Osteoblast (primary cell): ENCODE measurements around the gene TYMS. TPM values are rescaled to one million over a fixed set of nuclear protein-coding genes. Genes with fewer than 3 reads are reported as not detected.
A peak's percentile ranks its signal among the peaks of the same experiment; 100 is the strongest.

Experiments
- DNase-seq: peaks from one replicate; pipeline ENCODE4 v3.0.0; 2011; ENCODE audit warnings: low spot score, mixed read lengths; ENCODE audit not compliant: insufficient read length; ENCODE audit errors: missing footprints
- H2AFZ ChIP-seq: 2 replicates; pipeline ENCODE4 v1.6.0; 2011; ENCODE audit warnings: mild to moderate bottlenecking, low read length
- H3K27ac ChIP-seq: 2 replicates; pipeline ENCODE4 v1.5.1; 2011; ENCODE audit warnings: mild to moderate bottlenecking, low read depth, low read length, moderate library complexity
- H3K27me3 ChIP-seq: 2 replicates; pipeline ENCODE4 v1.6.0; 2012; ENCODE audit warnings: mild to moderate bottlenecking, control low read depth, inconsistent platforms, low read length, moderate library complexity; ENCODE audit not compliant: insufficient read depth
- H3K36me3 ChIP-seq: 2 replicates; pipeline ENCODE4 v1.5.1; 2011; ENCODE audit warnings: mild to moderate bottlenecking, low read length, control low read depth, moderate library complexity; ENCODE audit not compliant: insufficient read depth
- H3K4me1 ChIP-seq: 2 replicates; pipeline ENCODE4 v1.5.1; 2011; ENCODE audit warnings: mild to moderate bottlenecking, low read length, control low read depth, moderate library complexity; ENCODE audit not compliant: insufficient read depth
- H3K4me2 ChIP-seq: 2 replicates; pipeline ENCODE4 v1.6.0; 2011; ENCODE audit warnings: mild to moderate bottlenecking, low read length; ENCODE audit not compliant: insufficient read depth
- H3K4me3 ChIP-seq: fragments of 200-600 bp; sonication (generic); 3 replicates; pipeline ENCODE4 v1.5.1; 2012; ENCODE audit warnings: mild to moderate bottlenecking, low read length, inconsistent platforms; ENCODE audit not compliant: insufficient read depth
- H3K79me2 ChIP-seq: 2 replicates; pipeline ENCODE4 v1.6.0; 2012; ENCODE audit warnings: mild to moderate bottlenecking, low read length, control low read depth, inconsistent platforms; ENCODE audit not compliant: insufficient read depth
- H3K9me3 ChIP-seq: 2 replicates; pipeline ENCODE4 v1.5.1; 2011; ENCODE audit warnings: low read depth, low read length, control low read depth
- H4K20me1 ChIP-seq: 2 replicates; pipeline ENCODE4 v1.6.0; 2012; ENCODE audit warnings: mild to moderate bottlenecking, low read length, control low read depth; ENCODE audit not compliant: insufficient read depth
- total RNA-seq: library from RNA; depleted of rRNA; stranded (reverse); fragments of >200 nt; gene quantifications from 2 replicates; pipeline ENCODE4 v1.2.3, GENCODE V29; 2012
- TF ChIP-seq, protein P1 (sequence below): IDR thresholded peaks from 2 replicates; pipeline ENCODE4 v1.5.1; 2011; ENCODE audit warnings: mild to moderate bottlenecking, low read depth, low read length, moderate library complexity; ENCODE audit errors: extremely low read depth

The TYMS gene
- total RNA-seq, 1 donor = 4.7 TPM

DNA sequence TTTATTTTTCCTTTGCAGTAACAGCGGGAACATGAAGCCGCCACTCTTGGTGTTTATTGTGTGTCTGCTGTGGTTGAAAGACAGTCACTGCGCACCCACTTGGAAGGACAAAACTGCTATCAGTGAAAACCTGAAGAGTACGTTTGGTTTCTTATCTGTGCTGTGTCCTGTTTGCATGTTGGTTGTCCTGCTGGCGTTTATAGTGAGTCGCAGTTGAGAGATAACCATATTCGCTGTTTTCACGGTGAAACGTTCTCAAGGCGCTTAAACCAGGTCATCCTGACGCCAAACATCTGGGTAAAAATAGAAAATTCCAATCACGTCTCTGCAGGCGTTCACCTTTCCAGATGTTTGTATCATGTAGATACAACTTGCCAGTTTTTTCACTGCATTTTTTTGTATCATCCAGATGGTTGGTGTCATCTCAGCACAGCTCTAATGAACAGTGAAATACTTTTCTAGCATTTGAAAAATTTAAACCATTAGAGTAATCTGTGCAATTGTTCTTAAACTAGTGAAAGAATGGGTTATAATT, 39.4 kb upstream of the TYMS start:
- Histone ChIP-seq H3K27ac (no peak overlapping the region), H3K9me3 (no peaks in the 10 kb centered on the region), H3K4me1 (peaks cover 7% of the 10 kb centered on the region), H3K4me2 (no peak overlapping the region), H3K79me2 (no peaks in the 10 kb centered on the region), H3K27me3 (peaks cover 7% of the 10 kb centered on the region), H4K20me1 (no peaks in the 10 kb centered on the region), H3K4me3 (no peak overlapping the region), H3K36me3 (no peaks in the 10 kb centered on the region), H2AFZ (no peak overlapping the region)
- no peak for DNase-seq
- TF ChIP-seq, protein P1, sequence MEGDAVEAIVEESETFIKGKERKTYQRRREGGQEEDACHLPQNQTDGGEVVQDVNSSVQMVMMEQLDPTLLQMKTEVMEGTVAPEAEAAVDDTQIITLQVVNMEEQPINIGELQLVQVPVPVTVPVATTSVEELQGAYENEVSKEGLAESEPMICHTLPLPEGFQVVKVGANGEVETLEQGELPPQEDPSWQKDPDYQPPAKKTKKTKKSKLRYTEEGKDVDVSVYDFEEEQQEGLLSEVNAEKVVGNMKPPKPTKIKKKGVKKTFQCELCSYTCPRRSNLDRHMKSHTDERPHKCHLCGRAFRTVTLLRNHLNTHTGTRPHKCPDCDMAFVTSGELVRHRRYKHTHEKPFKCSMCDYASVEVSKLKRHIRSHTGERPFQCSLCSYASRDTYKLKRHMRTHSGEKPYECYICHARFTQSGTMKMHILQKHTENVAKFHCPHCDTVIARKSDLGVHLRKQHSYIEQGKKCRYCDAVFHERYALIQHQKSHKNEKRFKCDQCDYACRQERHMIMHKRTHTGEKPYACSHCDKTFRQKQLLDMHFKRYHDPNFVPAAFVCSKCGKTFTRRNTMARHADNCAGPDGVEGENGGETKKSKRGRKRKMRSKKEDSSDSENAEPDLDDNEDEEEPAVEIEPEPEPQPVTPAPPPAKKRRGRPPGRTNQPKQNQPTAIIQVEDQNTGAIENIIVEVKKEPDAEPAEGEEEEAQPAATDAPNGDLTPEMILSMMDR = no peak

DNA sequence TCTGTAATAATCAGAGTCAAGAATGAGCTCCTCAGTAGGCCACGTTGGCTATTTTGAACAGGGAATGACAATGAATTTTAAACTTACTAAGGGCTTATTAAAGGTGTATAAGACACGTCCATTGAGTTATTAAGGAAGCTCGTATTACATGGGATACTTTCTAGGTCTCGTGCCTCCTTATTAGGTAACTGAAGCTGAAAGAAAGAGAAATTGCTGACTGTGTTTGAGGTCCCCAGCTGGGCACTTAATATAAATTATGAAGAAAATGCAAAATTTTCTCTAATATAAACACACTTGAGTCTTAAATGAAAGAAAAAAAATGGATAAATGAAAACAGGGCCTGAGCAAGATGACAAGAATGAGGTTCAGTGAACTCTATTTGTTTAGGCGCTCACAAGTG, 38.8 kb upstream of the TYMS start:
- DNase-seq = no peak
- H3K36me3 ChIP-seq = no peaks in the 10 kb centered on the region
- no peak overlapping the region for H3K4me3 ChIP-seq
- H3K79me2 ChIP-seq = no peaks in the 10 kb centered on the region
- no peaks in the 10 kb centered on the region for H4K20me1 ChIP-seq
- no peaks in the 10 kb centered on the region for H3K9me3 ChIP-seq
- TF ChIP-seq, protein P1 = no peak
- H3K4me1 ChIP-seq = peaks cover 7% of the 10 kb centered on the region
- H3K27me3 ChIP-seq = peaks cover 7% of the 10 kb centered on the region
- H2AFZ ChIP-seq = no peak overlapping the region
- no peak overlapping the region for H3K4me2 ChIP-seq
- H3K27ac ChIP-seq = no peak overlapping the region

DNA sequence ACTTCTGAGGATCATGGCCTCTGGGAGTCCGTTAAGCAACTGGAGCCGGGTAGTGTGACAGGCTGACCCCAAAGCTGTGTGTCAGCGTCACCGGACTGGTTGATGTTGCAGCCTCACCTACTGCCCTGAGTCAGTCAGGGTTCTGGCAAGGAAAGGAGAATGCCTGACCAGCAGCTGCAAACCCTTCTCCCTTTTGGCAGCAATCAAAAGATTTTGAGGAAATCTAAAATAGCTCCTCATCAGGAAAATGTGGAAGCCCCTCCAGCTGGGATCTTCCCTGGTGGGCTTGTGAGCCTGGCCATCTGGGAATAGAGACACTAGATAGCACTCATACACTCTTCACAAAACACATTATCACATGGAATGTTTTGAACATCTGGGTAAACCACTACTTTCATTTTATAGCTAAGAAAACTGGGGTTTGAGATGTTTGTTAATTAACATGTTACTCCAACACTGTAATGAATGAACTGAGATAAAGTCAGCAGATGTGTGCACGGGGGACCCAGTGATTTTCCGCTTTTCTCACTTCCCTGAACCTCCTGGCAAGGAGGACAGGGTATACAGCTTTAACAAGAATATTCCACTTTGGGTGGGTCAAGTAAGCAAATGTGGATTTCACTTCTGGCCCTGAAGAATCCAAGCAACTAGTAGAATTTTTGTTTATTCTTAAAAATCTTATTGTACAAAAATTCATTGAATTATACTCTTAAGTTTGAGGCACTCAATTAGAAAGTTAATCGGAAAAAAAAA, 36.0 kb upstream of the TYMS start:
- Histone ChIP-seq H4K20me1 (no peaks in the 10 kb centered on the region), H3K4me1 (peaks cover 2% of the 10 kb centered on the region), H3K9me3 (no peaks in the 10 kb centered on the region), H3K27me3 (peaks cover 7% of the 10 kb centered on the region), H2AFZ (no peak overlapping the region), H3K79me2 (no peaks in the 10 kb centered on the region), H3K4me2 (no peak overlapping the region), H3K27ac (no peak overlapping the region), H3K4me3 (no peak overlapping the region), H3K36me3 (no peaks in the 10 kb centered on the region)
- peak; percentile 54 for DNase-seq
- TF ChIP-seq, protein P1 = no peak

DNA sequence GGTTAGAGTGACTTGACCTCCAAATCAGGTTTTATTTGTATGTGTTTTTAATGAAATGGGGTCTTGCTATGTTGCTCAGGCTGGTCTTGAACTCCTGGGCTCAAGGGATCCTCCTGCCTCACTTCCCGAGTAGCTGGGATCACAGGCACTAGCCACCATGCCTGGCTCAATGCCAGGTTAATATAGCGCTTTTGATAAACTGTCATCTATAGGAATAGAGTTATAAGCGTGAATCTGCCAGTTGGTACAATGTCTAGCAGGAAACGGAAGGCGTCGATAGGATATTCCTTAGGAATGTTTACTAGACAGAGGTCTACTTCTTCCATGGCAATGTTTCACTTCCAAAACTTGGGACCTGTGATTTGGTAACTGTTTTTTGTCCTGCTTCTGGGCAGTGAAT, 35.2 kb upstream of the TYMS start:
- Histone ChIP-seq H3K4me1 (peaks cover 2% of the 10 kb centered on the region), H3K9me3 (no peaks in the 10 kb centered on the region), H2AFZ (no peak overlapping the region), H3K27me3 (peaks cover 7% of the 10 kb centered on the region), H3K79me2 (no peaks in the 10 kb centered on the region), H3K36me3 (no peaks in the 10 kb centered on the region), H3K4me3 (no peak overlapping the region), H3K4me2 (no peak overlapping the region), H3K27ac (no peak overlapping the region), H4K20me1 (no peaks in the 10 kb centered on the region)
- TF ChIP-seq, protein P1 = no peak
- DNase-seq = no peak
